ENCODE results near the gene ESRRB. TPM values are rescaled to one million over a fixed set of nuclear protein-coding genes. Genes with fewer than 3 reads are reported as not detected.

ESRRB gene
- total RNA-seq, 2 experiments from 2014 or later: 0.10 TPM; not detected in 1

GRCh38 chr14:76420827-76421226, 44.9 kb downstream of the ESRRB start:
- ChIA-PET POLR2A (no interaction called here), CTCF (no interaction called here)
- Mint-ChIP-seq H3K4me3 (no peak overlapping the region), H3K36me3 (no peaks in the 10 kb centered on the region), H3K9me3 (no peaks in the 10 kb centered on the region), H3K27ac (no peak overlapping the region), H3K4me1 (ENCODE audit: low read depth) (no peaks in the 10 kb centered on the region), H3K27me3 (peaks cover 6% of the 10 kb centered on the region)
- no peak for DNase-seq
- intact Hi-C loops (cut with micrococcal nuclease): no loop called here

- Mint-ChIP-seq H3K27me3 (peaks cover 9% of the 10 kb centered on the region), H3K9me3 (no peaks in the 10 kb centered on the region), H3K36me3 (no peaks in the 10 kb centered on the region), H3K27ac (no peak overlapping the region), H3K4me1 (ENCODE audit: low read depth) (no peaks in the 10 kb centered on the region), H3K4me3 (no peak overlapping the region)
- intact Hi-C loops (cut with micrococcal nuclease): no loop called here
- ChIA-PET CTCF (no interaction called here), POLR2A (no interaction called here)
- no peak for DNase-seq
Measured at GRCh38 chr14:76421662-76422061, 45.7 kb downstream of the ESRRB start.

- DNase-seq: no peak
- peaks cover 8% of the 10 kb centered on the region for H3K27me3 Mint-ChIP-seq
- intact Hi-C loops (cut with micrococcal nuclease): no loop called here
- H3K9me3 Mint-ChIP-seq: no peaks in the 10 kb centered on the region
- ChIA-PET POLR2A (no interaction called here), CTCF (no interaction called here)
- H3K36me3 Mint-ChIP-seq: no peaks in the 10 kb centered on the region
- no peak overlapping the region for H3K4me3 Mint-ChIP-seq
- no peak overlapping the region for H3K27ac Mint-ChIP-seq
- H3K4me1 Mint-ChIP-seq (ENCODE audit: low read depth): no peaks in the 10 kb centered on the region
Measured at GRCh38 chr14:76422662-76423061, 46.7 kb downstream of the ESRRB start.

DNA sequence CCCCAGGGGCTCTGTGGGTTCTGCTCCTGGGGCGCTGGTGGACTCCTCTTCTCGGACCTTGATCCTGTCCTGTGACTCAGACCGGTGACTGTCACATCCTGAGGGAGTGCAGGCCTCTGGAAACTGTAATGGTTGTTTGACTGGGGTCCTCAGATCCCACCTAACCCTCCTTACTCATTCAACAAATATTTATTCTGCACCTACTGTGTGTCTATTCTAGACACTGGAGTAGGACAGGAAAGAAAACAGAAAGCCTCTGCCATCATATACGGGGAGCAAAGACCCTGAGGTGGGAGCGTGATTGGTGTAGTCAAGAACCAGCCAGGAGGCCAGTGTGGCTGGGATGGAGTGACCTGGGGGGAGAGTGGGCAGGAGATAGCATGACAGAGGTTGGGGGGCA, 47.6 kb downstream of the ESRRB start:
- Mint-ChIP-seq H3K9me3 (no peaks in the 10 kb centered on the region), H3K27me3 (peaks cover 8% of the 10 kb centered on the region), H3K27ac (no peak overlapping the region), H3K36me3 (no peaks in the 10 kb centered on the region), H3K4me1 (ENCODE audit: low read depth) (no peaks in the 10 kb centered on the region), H3K4me3 (no peak overlapping the region)
- ChIA-PET POLR2A (no interaction called here), CTCF (no interaction called here)
- intact Hi-C loops (cut with micrococcal nuclease): no loop called here
- no peak for DNase-seq

DNA sequence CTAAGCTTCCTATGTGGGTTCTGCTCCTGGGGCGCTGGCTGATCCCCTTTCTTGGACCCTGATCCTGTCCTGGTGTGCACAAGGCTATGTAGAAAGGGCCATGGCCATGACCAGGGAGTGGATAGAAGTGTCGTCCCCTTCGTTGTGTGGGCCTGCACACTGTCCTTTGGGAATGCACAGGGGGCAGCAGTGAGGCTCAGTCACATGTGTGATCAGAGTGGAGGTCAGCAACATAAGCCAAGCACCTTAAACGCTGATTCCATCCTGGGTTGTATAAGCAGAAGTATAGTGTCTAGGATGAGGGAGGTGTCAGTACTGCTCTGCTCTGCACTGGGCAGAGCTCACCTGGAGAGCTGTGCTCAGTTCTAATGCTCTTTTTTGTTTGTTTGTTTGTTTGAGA, 48.4 kb downstream of the ESRRB start:
- ChIA-PET POLR2A (no interaction called here), CTCF (no interaction called here)
- Mint-ChIP-seq H3K27ac (no peak overlapping the region), H3K9me3 (no peaks in the 10 kb centered on the region), H3K4me1 (ENCODE audit: low read depth) (no peaks in the 10 kb centered on the region), H3K36me3 (no peaks in the 10 kb centered on the region), H3K4me3 (no peak overlapping the region), H3K27me3 (peaks cover 8% of the 10 kb centered on the region)
- intact Hi-C loops (cut with micrococcal nuclease): no loop called here
- no peak for DNase-seq

DNA sequence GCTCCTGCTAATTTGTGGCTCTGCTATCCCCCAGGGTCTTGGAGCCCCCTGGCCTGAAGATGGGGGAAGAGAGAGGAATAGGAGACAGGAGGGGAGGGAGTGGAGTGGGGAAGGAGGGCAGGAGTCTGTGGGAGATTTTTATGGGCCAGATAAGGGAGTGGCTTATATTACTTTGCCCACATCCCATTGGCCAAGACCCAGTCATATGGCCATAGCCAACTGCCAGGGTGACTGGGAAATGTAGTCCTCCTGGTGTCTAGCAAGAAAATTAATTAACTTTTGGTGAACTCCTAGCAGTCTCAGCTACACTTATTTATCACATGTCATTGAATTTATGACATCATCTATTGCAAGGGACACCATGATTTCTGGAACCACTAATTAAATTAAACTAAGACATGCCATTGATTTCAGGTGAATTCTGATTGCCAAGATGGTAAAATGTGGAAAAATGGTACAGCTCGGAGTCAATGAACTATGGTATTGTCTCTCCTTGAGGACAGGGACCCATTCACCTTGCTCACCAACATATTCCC, 50.3 kb downstream of the ESRRB start:
- H3K36me3 Mint-ChIP-seq: no peaks in the 10 kb centered on the region
- no peaks in the 10 kb centered on the region for H3K4me1 Mint-ChIP-seq (ENCODE audit: low read depth)
- H3K9me3 Mint-ChIP-seq: no peaks in the 10 kb centered on the region
- intact Hi-C loops (cut with micrococcal nuclease): no loop called here
- DNase-seq: no peak
- peaks cover 8% of the 10 kb centered on the region for H3K27me3 Mint-ChIP-seq
- ChIA-PET CTCF (no interaction called here), POLR2A (no interaction called here)
- H3K27ac Mint-ChIP-seq: no peak overlapping the region
- H3K4me3 Mint-ChIP-seq: no peak overlapping the region

DNA sequence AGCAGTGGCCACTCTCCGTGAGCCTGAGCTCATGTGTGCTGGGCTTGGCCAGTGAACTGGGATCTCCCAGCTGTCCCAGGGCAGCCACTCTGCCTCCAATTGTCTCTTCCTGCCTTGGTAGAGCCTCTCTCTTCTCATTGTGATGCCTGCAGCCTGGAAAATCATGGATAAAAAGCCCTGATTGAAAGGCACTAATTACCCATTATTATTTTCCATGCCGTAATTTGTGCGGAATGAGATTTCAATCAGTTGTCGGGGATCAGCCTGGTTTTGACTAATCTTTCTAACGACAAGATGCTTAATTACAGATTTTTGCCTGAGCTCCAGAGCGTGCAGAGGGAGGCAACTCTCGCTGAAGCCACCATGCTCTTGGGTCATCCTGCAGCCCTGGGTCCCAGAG, 52.7 kb downstream of the ESRRB start:
- peaks cover 10% of the 10 kb centered on the region for H3K27me3 Mint-ChIP-seq
- H3K27ac Mint-ChIP-seq: no peak overlapping the region
- H3K4me3 Mint-ChIP-seq: no peak overlapping the region
- POLR2A ChIA-PET: no interaction called here
- intact Hi-C loops (cut with micrococcal nuclease): no loop called here
- H3K4me1 Mint-ChIP-seq (ENCODE audit: low read depth): no peaks in the 10 kb centered on the region
- CTCF ChIA-PET: no interaction called here
- H3K36me3 Mint-ChIP-seq: no peaks in the 10 kb centered on the region
- no peak for DNase-seq
- H3K9me3 Mint-ChIP-seq: no peaks in the 10 kb centered on the region

GRCh38 chr14:76430017-76430416, 54.1 kb downstream of the ESRRB start:
- Mint-ChIP-seq H3K4me1 (ENCODE audit: low read depth) (no peaks in the 10 kb centered on the region), H3K36me3 (no peaks in the 10 kb centered on the region), H3K9me3 (no peaks in the 10 kb centered on the region), H3K27ac (no peak overlapping the region), H3K27me3 (peaks cover 11% of the 10 kb centered on the region), H3K4me3 (no peak overlapping the region)
- intact Hi-C loops (cut with micrococcal nuclease): no loop called here
- ChIA-PET POLR2A (no interaction called here), CTCF (no interaction called here)
- no peak for DNase-seq

GRCh38 chr14:76430475-76430980, 54.6 kb downstream of the ESRRB start:
- Mint-ChIP-seq H3K27ac (no peak overlapping the region), H3K9me3 (no peaks in the 10 kb centered on the region), H3K4me1 (ENCODE audit: low read depth) (no peaks in the 10 kb centered on the region), H3K27me3 (peaks cover 14% of the 10 kb centered on the region), H3K4me3 (no peak overlapping the region), H3K36me3 (no peaks in the 10 kb centered on the region)
- ChIA-PET POLR2A (no interaction called here), CTCF (no interaction called here)
- DNase-seq: no peak
- intact Hi-C loops (cut with micrococcal nuclease): no loop called here

- intact Hi-C loops (cut with micrococcal nuclease): no loop called here
- POLR2A ChIA-PET: no interaction called here
Measured at GRCh38 chr14:76431538-76431937, 55.6 kb downstream of the ESRRB start.

GRCh38 chr14:76432827-76433752, 57.2 kb downstream of the ESRRB start:
- ChIA-PET CTCF (no interaction called here), POLR2A (no interaction called here)
- Mint-ChIP-seq H3K27ac (no peak overlapping the region), H3K27me3 (peaks cover 7% of the 10 kb centered on the region), H3K36me3 (no peaks in the 10 kb centered on the region), H3K4me3 (no peak overlapping the region), H3K9me3 (no peaks in the 10 kb centered on the region), H3K4me1 (ENCODE audit: low read depth) (no peaks in the 10 kb centered on the region)
- DNase-seq: no peak
- intact Hi-C loops (cut with micrococcal nuclease): no loop called here

More at GRCh38 chr14:76431538-76431937, 55.6 kb downstream of the ESRRB start:
- no peak overlapping the region for H3K27ac Mint-ChIP-seq
- H3K27me3 Mint-ChIP-seq: peaks cover 8% of the 10 kb centered on the region
- no peaks in the 10 kb centered on the region for H3K4me1 Mint-ChIP-seq (ENCODE audit: low read depth)
- H3K36me3 Mint-ChIP-seq: no peaks in the 10 kb centered on the region
- no peak for DNase-seq
- H3K4me3 Mint-ChIP-seq: no peak overlapping the region
- CTCF ChIA-PET: no interaction called here
- H3K9me3 Mint-ChIP-seq: no peaks in the 10 kb centered on the region

DNA sequence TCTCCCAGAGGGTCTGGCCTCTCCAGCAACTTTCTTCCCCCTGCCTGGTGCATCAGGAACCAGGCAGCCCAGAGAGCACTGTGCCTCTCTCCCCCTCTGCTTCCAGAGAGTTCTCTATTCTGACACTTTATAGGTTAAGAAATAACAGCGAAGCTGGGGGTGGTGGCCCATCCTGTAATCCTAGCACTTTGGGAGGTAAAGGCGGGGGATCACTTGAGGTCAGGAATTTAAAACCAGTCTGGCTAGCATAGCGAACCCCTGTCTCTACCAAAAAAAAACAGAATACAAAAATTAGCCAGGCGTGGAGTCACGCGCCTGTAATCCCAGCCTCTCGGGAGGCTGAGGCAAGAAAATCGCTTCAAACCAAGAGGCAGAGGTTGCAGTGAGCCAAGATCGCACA, 58.3 kb downstream of the ESRRB start:
- H3K27me3 Mint-ChIP-seq: peaks cover 7% of the 10 kb centered on the region
- ChIA-PET CTCF (no interaction called here), POLR2A (no interaction called here)
- no peak for DNase-seq
- no peak overlapping the region for H3K4me3 Mint-ChIP-seq
- no peaks in the 10 kb centered on the region for H3K9me3 Mint-ChIP-seq
- intact Hi-C loops (cut with micrococcal nuclease): no loop called here
- no peaks in the 10 kb centered on the region for H3K4me1 Mint-ChIP-seq (ENCODE audit: low read depth)
- H3K27ac Mint-ChIP-seq: no peak overlapping the region
- H3K36me3 Mint-ChIP-seq: no peaks in the 10 kb centered on the region

GRCh38 chr14:76439237-76439775, 63.4 kb downstream of the ESRRB start:
- intact Hi-C loops (cut with micrococcal nuclease): no loop called here
- ChIA-PET CTCF (no interaction called here), POLR2A (no interaction called here)
- H3K27ac Mint-ChIP-seq: no peak overlapping the region
- no peaks in the 10 kb centered on the region for H3K9me3 Mint-ChIP-seq
- H3K4me1 Mint-ChIP-seq (ENCODE audit: low read depth): no peaks in the 10 kb centered on the region
- H3K36me3 Mint-ChIP-seq: no peaks in the 10 kb centered on the region
- H3K27me3 Mint-ChIP-seq: peaks cover 5% of the 10 kb centered on the region
- no peak for DNase-seq
- H3K4me3 Mint-ChIP-seq: no peak overlapping the region

All from activated CD4-positive, alpha-beta memory T cell treated with anti-CD3 and anti-CD28 coated beads for 36 hours (primary cell).